ENCODE measurements around the gene NRL.

DNA sequence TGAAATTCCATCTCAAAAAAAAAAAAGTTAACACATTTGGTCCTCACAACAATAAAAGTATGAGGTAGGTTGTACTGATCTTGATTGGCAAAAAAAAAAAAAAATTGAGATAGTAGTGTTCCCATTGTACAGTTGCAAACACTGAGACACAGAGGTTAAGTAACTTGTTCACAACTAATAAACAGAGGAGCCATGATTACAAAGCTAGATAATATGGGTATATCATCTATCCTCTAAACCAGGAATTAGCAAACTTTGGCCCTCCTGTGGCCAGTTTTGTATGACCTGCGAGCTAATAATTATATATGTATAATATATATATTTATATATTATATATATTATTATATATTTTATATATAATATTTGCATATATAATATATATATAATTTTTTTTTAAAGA lies 19.0 kb upstream of the NRL start:
- TF ChIP-seq KDM1A (IDR thresholded peaks at IDR 0.05; ENCODE audit: borderline replicate concordance): no peak
- TF ChIP-seq, protein P1, sequence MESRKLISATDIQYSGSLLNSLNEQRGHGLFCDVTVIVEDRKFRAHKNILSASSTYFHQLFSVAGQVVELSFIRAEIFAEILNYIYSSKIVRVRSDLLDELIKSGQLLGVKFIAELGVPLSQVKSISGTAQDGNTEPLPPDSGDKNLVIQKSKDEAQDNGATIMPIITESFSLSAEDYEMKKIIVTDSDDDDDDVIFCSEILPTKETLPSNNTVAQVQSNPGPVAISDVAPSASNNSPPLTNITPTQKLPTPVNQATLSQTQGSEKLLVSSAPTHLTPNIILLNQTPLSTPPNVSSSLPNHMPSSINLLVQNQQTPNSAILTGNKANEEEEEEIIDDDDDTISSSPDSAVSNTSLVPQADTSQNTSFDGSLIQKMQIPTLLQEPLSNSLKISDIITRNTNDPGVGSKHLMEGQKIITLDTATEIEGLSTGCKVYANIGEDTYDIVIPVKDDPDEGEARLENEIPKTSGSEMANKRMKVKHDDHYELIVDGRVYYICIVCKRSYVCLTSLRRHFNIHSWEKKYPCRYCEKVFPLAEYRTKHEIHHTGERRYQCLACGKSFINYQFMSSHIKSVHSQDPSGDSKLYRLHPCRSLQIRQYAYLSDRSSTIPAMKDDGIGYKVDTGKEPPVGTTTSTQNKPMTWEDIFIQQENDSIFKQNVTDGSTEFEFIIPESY (IDR thresholded peaks at IDR 0.05): no peak
- no peak for TF ChIP-seq POLR2AphosphoS5 (IDR thresholded peaks at IDR 0.05; ENCODE audit: low read length)
- TF ChIP-seq, protein P2, sequence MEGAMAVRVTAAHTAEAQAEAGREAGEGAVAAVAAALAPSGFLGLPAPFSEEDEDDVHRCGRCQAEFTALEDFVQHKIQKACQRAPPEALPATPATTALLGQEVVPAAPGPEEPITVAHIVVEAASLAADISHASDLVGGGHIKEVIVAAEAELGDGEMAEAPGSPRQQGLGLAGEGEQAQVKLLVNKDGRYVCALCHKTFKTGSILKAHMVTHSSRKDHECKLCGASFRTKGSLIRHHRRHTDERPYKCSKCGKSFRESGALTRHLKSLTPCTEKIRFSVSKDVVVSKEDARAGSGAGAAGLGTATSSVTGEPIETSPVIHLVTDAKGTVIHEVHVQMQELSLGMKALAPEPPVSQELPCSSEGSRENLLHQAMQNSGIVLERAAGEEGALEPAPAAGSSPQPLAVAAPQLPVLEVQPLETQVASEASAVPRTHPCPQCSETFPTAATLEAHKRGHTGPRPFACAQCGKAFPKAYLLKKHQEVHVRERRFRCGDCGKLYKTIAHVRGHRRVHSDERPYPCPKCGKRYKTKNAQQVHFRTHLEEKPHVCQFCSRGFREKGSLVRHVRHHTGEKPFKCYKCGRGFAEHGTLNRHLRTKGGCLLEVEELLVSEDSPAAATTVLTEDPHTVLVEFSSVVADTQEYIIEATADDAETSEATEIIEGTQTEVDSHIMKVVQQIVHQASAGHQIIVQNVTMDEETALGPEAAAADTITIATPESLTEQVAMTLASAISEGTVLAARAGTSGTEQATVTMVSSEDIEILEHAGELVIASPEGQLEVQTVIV (IDR thresholded peaks at IDR 0.05; ENCODE audit: borderline replicate concordance, partially characterized antibody): no peak

Measured in GM12878 (cell line).